ENCODE data around the gene OR4F29. TPM values are rescaled to one million over a fixed set of nuclear protein-coding genes. Genes with fewer than 3 reads are reported as not detected.
"Not testable (repeated sequence)": the region's sequence is repeated elsewhere in the genome, so short reads cannot be mapped to it uniquely, and the experiment has no call there.

The OR4F29 gene
- polyA plus RNA-seq (ENCODE audit: insufficient read length), result not detected
- long read RNA-seq, donor 1, result 0 reads
- long read RNA-seq, donor 2, result 0 reads
- long read RNA-seq, donor 3, result 0 reads
- long read RNA-seq, donor 4, result 0 reads
- long read RNA-seq, donor 5, result 0 reads
- long read RNA-seq, donor 6, result 0 reads
- long read RNA-seq, donor 7, result 0 reads
- long read RNA-seq, donor 8, result 0 reads

GRCh38 chr1:451578-451977 is at the start of gene OR4F29:
Gene OR4F29, minus strand, starts transcription at chr1:451678. Its CDS starts 0 bp downstream, at chr1:451678.
- DNase-seq, result not testable (repeated sequence)

Other genes with a start within 250 kb of the OR4F29 start
- not detected for gene OR4F16, start 235.0 kb upstream of the OR4F29 start, polyA plus RNA-seq (ENCODE audit: insufficient read length)

Measured in left kidney (tissue), 8 donors.